ENCODE data around the gene ZAR1L.

GRCh38 chr13:32298695-32299094 lies 16.5 kb downstream of the ZAR1L start:
- no peak for TF ChIP-seq CTCF (IDR thresholded peaks at IDR 0.05)
- TF ChIP-seq POLR2A (IDR thresholded peaks at IDR 0.05), result no peak
